Astrocyte (in vitro differentiated cells and primary cell): ENCODE measurements around the gene TRAPPC12. TPM values are rescaled to one million over a fixed set of nuclear protein-coding genes. Genes with fewer than 3 reads are reported as not detected.
A peak's percentile ranks its signal among the peaks of the same experiment; 100 is the strongest.

Experiments
- DNase-seq: peaks from one replicate; pipeline ENCODE4 v3.0.0-alpha.2; 2010; ENCODE audit warnings: low read depth
- FAIRE-seq: peaks from 2 replicates; lab custom pipeline; 2011; peaks lifted over from hg19 to GRCh38; lab: Jason Lieb, UNC
- H2AFZ ChIP-seq: 2 replicates; pipeline ENCODE4 v1.6.0; 2012; ENCODE audit warnings: low read depth, low read length, inconsistent platforms
- H3K27ac ChIP-seq: 2 replicates; pipeline ENCODE4 v1.5.1; 2011; ENCODE audit warnings: low read depth, low read length, inconsistent platforms
- H3K27me3 ChIP-seq: 2 replicates; pipeline ENCODE4 v1.6.0; 2011; ENCODE audit warnings: low read length, inconsistent platforms; ENCODE audit not compliant: insufficient read depth
- H3K36me3 ChIP-seq: 2 replicates; pipeline ENCODE4 v1.5.1; 2011; ENCODE audit warnings: low read length, inconsistent platforms; ENCODE audit not compliant: insufficient read depth
- H3K4me1 ChIP-seq: 2 replicates; pipeline ENCODE4 v1.5.1; 2011; ENCODE audit warnings: low read length, inconsistent platforms; ENCODE audit not compliant: insufficient read depth
- H3K4me2 ChIP-seq: 2 replicates; pipeline ENCODE4 v1.6.0; 2012; ENCODE audit warnings: low read length, inconsistent platforms
- H3K4me3 ChIP-seq: 2 replicates; pipeline ENCODE4 v1.5.1; 2011; ENCODE audit warnings: low read depth, mild to moderate bottlenecking, low read length, inconsistent platforms; ENCODE audit not compliant: insufficient read depth
- H3K79me2 ChIP-seq: 2 replicates; pipeline ENCODE4 v1.6.0; 2012; ENCODE audit warnings: mild to moderate bottlenecking, low read length, inconsistent platforms; ENCODE audit not compliant: insufficient read depth
- H3K9ac ChIP-seq: 2 replicates; pipeline ENCODE4 v1.6.0; 2012; ENCODE audit warnings: mild to moderate bottlenecking, low read length, inconsistent platforms
- H3K9me3 ChIP-seq: 2 replicates; pipeline ENCODE4 v1.5.1; 2012; ENCODE audit warnings: low read depth, mild to moderate bottlenecking, low read length, inconsistent platforms; ENCODE audit not compliant: insufficient read depth
- H4K20me1 ChIP-seq: 2 replicates; pipeline ENCODE4 v1.6.0; 2012; ENCODE audit warnings: low read length, inconsistent platforms; ENCODE audit not compliant: insufficient read depth
- H3K27ac Mint-ChIP-seq: one replicate; pipeline ENCODE4 v1.8.0; 2021; ENCODE audit warnings: mild to moderate bottlenecking, mixed read lengths; ENCODE audit not compliant: unreplicated experiment
- H3K27me3 Mint-ChIP-seq: one replicate; pipeline ENCODE4 v1.8.0; 2021; ENCODE audit warnings: low read depth, mixed read lengths; ENCODE audit not compliant: unreplicated experiment
- H3K36me3 Mint-ChIP-seq: one replicate; pipeline ENCODE4 v1.8.0; 2021; ENCODE audit warnings: low read depth, mixed read lengths; ENCODE audit not compliant: unreplicated experiment
- H3K4me1 Mint-ChIP-seq: one replicate; pipeline ENCODE4 v1.8.0; 2021; ENCODE audit warnings: low read depth, mixed read lengths; ENCODE audit not compliant: unreplicated experiment
- H3K4me3 Mint-ChIP-seq: one replicate; pipeline ENCODE4 v1.8.0; 2021; ENCODE audit warnings: mild to moderate bottlenecking, moderate library complexity, mixed read lengths; ENCODE audit not compliant: unreplicated experiment
- H3K9me3 Mint-ChIP-seq: one replicate; pipeline ENCODE4 v1.8.0; 2021; ENCODE audit warnings: mild to moderate bottlenecking, mixed read lengths; ENCODE audit not compliant: unreplicated experiment
- EZH2 ChIP-seq: IDR thresholded peaks from 2 replicates; pipeline ENCODE4 v1.6.1; 2012; ENCODE audit warnings: mild to moderate bottlenecking, low read length, inconsistent platforms; ENCODE audit not compliant: insufficient read depth
- total RNA-seq: library from RNA; stranded (reverse); gene quantifications from 2 replicates; pipeline ENCODE4 v1.2.1, GENCODE V29; 2021
- TF ChIP-seq, protein P1 (sequence below): IDR thresholded peaks from 2 replicates; pipeline ENCODE4 v1.5.1; 2011; ENCODE audit warnings: low read depth, mild to moderate bottlenecking, inconsistent platforms, low read length, moderate library complexity; ENCODE audit not compliant: insufficient read depth

The TRAPPC12 gene
- total RNA-seq, 1 donor from 2014 or later, result 62.1 TPM

GRCh38 chr2:3430172-3430571, 50.7 kb downstream of the TRAPPC12 start:
- H3K27ac ChIP-seq, result no peak overlapping the region
- Mint-ChIP-seq H3K9me3 (no peaks in the 10 kb centered on the region), H3K4me1 (peaks cover 7% of the 10 kb centered on the region), H3K4me3 (no peak overlapping the region), H3K27me3 (no peaks in the 10 kb centered on the region), H3K36me3 (peaks cover 7% of the 10 kb centered on the region), H3K27ac (no peak overlapping the region)
- H2AFZ ChIP-seq, result no peak overlapping the region
- DNase-seq, result peak; percentile 2
- H3K27me3 ChIP-seq, result no peaks in the 10 kb centered on the region
- no peaks in the 10 kb centered on the region for H3K79me2 ChIP-seq
- H3K36me3 ChIP-seq, result peaks cover 17% of the 10 kb centered on the region
- no peak for FAIRE-seq
- H4K20me1 ChIP-seq, result peaks cover 18% of the 10 kb centered on the region
- no peaks in the 10 kb centered on the region for H3K9me3 ChIP-seq
- no peaks in the 10 kb centered on the region for H3K4me1 ChIP-seq
- no peak overlapping the region for H3K9ac ChIP-seq
- H3K4me2 ChIP-seq, result no peak overlapping the region
- TF ChIP-seq, protein P1, sequence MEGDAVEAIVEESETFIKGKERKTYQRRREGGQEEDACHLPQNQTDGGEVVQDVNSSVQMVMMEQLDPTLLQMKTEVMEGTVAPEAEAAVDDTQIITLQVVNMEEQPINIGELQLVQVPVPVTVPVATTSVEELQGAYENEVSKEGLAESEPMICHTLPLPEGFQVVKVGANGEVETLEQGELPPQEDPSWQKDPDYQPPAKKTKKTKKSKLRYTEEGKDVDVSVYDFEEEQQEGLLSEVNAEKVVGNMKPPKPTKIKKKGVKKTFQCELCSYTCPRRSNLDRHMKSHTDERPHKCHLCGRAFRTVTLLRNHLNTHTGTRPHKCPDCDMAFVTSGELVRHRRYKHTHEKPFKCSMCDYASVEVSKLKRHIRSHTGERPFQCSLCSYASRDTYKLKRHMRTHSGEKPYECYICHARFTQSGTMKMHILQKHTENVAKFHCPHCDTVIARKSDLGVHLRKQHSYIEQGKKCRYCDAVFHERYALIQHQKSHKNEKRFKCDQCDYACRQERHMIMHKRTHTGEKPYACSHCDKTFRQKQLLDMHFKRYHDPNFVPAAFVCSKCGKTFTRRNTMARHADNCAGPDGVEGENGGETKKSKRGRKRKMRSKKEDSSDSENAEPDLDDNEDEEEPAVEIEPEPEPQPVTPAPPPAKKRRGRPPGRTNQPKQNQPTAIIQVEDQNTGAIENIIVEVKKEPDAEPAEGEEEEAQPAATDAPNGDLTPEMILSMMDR, result no peak
- TF ChIP-seq EZH2, result no peak
- H3K4me3 ChIP-seq, result no peak overlapping the region

DNA sequence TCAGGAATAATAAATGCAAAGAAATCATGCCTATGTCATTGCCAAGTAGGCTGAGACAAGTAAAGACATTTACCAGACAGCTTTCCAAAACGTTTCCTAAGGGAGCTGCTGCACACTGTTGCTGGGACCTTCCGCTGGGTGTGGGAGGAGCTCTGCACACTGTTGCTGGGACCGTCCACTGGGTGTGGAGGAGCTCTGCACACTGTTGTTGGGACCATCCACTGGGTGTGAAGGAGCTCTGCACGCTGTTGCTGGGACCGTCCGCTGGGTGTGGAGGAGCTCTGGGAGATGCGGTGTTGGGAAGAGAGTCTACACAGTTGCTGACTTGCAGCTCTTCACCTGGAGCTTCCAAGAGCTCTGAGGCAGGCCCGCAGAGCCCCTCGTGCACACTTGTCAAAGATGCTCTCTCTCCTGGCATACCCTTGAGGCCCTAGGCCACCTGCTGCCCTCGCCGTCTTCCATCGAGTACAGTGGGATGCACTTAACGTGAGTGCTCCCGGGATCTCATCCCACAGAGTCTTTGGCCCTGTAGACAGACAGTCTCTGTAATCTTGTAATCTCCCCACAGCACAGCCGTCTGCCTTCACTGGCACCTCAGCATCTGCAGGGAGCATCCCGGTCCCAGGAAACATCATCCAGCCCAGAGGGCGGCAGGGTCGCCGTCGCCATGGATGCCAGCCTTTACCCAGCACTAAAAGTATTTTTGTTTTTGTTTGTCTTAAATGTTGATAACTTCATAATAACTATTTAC, 51.4 kb downstream of the TRAPPC12 start:
- H3K36me3 ChIP-seq, result peaks cover 13% of the 10 kb centered on the region

More for the DNA sequence above, 51.4 kb downstream of the TRAPPC12 start:
- Mint-ChIP-seq H3K4me1 (peaks cover 7% of the 10 kb centered on the region), H3K9me3 (no peaks in the 10 kb centered on the region), H3K27ac (no peak overlapping the region), H3K36me3 (peaks cover 7% of the 10 kb centered on the region), H3K4me3 (no peak overlapping the region), H3K27me3 (no peaks in the 10 kb centered on the region)
- Histone ChIP-seq H3K4me2 (no peak overlapping the region), H3K4me3 (no peak overlapping the region), H2AFZ (no peak overlapping the region), H3K4me1 (no peaks in the 10 kb centered on the region), H3K27ac (no peak overlapping the region), H3K9ac (no peak overlapping the region), H3K27me3 (no peaks in the 10 kb centered on the region), H4K20me1 (peaks cover 14% of the 10 kb centered on the region), H3K9me3 (no peaks in the 10 kb centered on the region), H3K79me2 (no peaks in the 10 kb centered on the region)
- TF ChIP-seq, protein P1, result no peak
- TF ChIP-seq EZH2, result no peak
- FAIRE-seq (no peak), DNase-seq (no peak)
